KBM-7 (cell line): ENCODE data around the gene HNRNPD.
"Not testable (repeated sequence)": the region's sequence is repeated elsewhere in the genome, so short reads cannot be mapped to it uniquely, and the experiment has no call there.

Experiments used
- DNase-seq: peaks from one replicate; pipeline ENCODE4 v3.0.0-alpha.2; 2015
- in situ Hi-C: fragments of 300-500 bp; cut with MboI; formaldehyde crosslinking; loops from 2 replicates; pipeline ENCODE4 v1.14.3; 2020; ENCODE audit warnings: low sequenced_read_pairs, low pct_unique_long_range_greater_than_20kb, mixed read lengths

Gene HNRNPD

DNA sequence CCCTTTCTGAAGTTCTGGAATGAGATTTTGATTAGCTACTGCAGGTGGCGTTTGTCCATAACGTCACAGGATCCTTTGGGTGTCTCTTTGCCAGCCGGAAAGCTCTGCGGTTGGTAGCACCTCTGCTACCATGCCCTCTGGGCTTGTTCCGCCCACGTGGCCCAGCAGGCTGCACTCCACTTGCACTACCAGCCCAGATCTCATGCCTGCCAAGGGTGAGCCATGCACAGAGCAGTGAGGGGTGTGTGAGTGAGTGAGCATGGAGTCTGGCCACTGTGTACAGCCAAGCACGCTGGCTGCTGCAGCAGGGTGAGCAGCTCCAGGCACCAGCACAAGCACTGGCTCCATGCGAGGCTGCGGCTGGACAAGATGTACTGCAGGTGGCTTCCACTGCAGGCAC lies 6.6 kb upstream of the HNRNPD start:
- in situ Hi-C loops: no loop called here

GRCh38 chr4:82376109-82376508 lies 2.3 kb upstream of the HNRNPD start:
- no peak for DNase-seq
- in situ Hi-C loops: no loop called here

More for the DNA sequence above, 6.6 kb upstream of the HNRNPD start:
- DNase-seq: no peak

- in situ Hi-C loops: no loop called here
- no peak for DNase-seq
Observed at GRCh38 chr4:82373486-82373815, 340 bp downstream of the HNRNPD start.

DNA sequence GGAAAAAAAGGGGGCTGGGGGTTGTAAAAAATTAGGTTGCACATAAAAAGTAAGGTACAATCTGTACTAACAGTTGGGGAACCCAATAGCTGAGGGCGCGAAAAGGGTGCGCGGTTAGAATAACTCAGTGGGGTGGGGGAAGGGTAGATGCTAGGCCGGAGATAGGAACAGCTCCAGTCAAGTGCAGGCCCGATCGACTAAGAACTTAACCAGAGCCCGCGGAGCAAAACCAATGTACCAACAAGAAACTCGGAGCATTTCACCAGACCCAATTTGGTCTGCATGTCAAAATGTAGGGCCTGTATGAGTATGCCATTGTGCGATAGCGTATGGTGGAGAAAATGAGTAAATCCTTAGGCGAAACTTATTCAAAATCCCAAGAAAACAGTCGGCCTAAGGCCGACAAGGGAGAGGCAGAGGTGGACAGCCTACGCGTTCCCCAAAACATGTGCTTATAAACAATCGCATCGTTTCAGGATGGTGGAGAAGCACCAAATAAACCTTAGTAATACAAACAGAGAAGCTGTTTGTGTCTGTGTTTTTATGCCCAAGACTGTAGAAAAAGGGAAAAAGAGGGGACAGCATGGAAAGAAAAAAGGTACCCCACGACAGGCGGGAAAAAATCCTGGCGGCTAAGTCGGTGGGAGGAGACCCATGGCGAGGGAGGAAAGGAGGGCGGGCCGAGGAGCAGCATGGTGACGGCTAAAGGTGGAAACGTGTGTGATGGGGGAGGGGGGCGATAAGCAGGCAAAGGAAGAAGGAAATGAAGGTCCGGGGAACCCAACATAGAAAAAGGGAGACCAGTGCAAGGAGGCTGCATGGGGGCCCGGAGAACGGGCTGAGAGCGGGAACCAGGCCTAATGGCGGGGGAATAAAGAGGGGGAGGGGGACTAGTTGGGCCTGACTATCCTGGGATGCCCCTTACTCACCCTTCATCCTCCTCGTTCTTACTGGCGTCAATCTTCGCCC lies 990 bp downstream of the HNRNPD start:
- in situ Hi-C loops: no loop called here

GRCh38 chr4:82371497-82371896 lies 2.3 kb downstream of the HNRNPD start:
- no peak for DNase-seq

More for the DNA sequence above, 990 bp downstream of the HNRNPD start:
- peak; percentile 85 for DNase-seq

DNA sequence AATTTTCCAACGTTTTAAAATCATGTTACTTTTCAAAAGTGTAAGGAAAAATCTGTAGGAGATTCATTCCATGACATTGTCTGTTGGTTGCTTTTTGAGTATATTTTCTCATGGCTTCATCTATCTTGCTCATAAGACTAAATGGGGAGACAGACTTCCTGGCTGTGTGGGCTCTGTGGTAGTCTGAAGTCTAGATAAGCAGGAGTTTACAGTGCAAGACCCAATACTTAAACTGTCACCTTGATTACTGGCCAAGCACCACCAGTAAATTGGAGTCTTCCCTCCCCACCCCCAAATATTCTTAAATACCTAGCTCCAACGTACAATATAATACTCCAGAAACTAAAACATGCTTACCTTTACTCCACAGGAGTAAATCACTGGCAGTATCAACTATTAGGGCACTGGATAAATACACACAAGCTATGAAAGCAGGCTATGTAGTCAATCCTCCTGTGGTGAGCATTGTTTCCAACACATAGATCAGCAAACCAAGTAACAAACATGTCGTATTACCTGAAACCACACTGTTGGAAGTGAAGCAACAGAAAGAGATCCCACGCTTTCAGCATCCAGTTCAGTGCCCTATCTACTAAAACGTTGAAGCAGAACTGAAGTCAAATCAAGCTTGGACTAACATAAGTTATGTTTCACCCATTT lies 6.2 kb downstream of the HNRNPD start:
- no peak for DNase-seq
- in situ Hi-C loops: no loop called here

More at GRCh38 chr4:82371497-82371896, 2.3 kb downstream of the HNRNPD start:
- in situ Hi-C loops: no loop called here

GRCh38 chr4:82366431-82366830 lies 7.4 kb downstream of the HNRNPD start:
- DNase-seq, in situ Hi-C loops: not testable (repeated sequence)

DNA sequence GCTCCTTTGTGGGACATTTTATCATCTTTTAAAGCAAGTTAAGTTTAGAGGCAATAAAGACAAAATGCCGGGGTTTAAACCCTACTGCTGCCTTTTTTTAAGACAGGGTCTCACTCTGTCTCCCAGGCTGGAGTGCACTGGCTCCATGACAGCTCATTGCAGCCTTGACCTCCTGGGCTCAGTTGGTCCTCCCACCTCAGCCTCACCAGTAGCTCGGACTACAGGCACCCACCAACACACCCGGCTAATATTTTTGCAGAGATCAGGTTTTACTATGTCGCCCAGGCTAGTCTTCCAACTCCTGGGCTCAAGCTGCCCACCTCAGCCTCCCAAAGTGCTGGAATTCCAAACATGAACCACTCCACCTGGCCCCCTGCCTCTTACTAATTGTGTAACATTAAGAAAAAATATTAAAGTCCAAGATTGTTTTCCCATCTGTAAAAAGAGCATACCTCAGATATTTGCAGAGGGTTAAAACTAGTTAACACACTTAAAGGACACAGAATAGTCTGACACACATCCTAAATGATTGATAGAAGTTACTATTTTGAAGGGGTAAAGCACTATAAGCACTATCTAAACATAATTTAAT lies 9.8 kb downstream of the HNRNPD start:
- no peak for DNase-seq
- in situ Hi-C loops: no loop called here

- DNase-seq: no peak
- in situ Hi-C loops: no loop called here
Observed at GRCh38 chr4:82362565-82362964, 11.2 kb downstream of the HNRNPD start.

- in situ Hi-C loops: no loop called here
- peak; percentile 66 for DNase-seq
Observed at GRCh38 chr4:82360298-82361177, 13.3 kb downstream of the HNRNPD start.

DNA sequence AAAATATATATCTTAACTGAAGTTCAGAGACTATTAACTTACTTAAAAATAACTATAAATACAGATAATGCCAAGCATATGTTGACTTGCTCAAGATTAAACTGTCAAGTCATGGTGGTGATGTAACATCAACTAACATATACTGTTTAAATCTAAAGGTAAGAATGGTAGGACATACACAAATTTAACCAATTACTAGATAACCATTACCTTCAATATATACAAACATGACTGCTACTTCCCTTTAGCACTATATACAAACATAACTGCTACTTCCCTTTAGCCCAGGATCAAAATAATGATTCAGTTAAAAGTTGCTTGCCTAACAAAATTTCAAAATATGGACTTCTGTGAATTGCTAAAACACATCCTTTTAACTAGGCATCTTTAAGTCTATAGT lies 14.9 kb downstream of the HNRNPD start:
- in situ Hi-C loops: no loop called here

GRCh38 chr4:82357640-82358039 lies 16.2 kb downstream of the HNRNPD start:
- no peak for DNase-seq
- in situ Hi-C loops: no loop called here

More for the DNA sequence above, 14.9 kb downstream of the HNRNPD start:
- DNase-seq: no peak

DNA sequence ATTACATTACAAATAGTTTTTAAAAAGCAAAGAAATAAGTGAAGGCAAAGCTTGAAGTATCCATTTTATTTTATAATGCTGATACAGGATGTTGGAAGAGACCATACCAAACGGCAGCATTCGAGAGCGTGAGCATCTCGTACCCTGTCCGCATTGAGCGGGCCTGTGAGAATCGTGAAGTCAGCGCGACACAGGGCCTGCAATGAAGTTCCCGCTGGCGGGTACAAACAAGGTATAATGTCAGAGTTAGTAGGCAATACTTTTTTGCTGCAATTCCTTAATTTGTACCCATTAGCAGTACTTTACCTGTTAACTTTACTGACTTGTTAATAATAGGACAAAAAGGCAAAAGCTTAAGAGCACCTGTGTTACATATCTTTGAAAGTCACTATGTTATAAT lies 19.0 kb downstream of the HNRNPD start:
- in situ Hi-C loops: no loop called here
- no peak for DNase-seq

- in situ Hi-C loops: no loop called here
- DNase-seq: no peak
Observed at GRCh38 chr4:82352825-82353366, 20.9 kb downstream of the HNRNPD start.

DNA sequence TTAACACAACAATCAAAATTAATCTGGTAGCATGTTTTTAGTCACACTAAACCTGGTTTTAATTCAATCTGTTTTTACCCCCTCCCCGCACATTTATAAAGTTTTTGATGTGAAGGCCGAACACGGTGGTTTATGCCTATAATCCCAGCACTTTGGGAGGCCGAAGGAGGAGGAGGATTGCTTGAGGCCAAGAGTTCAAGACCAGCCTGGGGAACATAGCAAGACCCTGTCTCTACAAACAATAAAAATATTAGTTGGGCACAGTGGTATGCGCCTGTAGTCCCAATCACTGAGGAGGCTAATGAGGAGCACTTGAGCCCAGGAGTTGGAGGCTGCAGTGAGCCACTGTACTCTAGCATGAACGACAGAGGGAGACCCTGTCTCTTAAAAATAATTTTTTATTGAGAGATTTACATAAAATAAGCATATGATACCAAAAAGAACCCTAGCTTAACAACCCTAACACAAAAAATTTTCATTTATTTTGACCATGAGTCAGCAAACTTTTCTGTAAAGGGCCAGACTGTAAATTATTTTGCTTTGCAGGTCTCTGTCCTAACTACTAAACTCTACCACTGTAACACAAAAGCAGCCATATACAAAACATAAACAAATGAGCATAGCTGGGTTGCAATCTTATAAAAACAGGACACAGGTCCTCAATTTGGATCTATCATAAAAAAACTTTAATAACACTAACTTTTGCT lies 21.5 kb downstream of the HNRNPD start:
- no peak for DNase-seq
- in situ Hi-C loops: no loop called here

DNA sequence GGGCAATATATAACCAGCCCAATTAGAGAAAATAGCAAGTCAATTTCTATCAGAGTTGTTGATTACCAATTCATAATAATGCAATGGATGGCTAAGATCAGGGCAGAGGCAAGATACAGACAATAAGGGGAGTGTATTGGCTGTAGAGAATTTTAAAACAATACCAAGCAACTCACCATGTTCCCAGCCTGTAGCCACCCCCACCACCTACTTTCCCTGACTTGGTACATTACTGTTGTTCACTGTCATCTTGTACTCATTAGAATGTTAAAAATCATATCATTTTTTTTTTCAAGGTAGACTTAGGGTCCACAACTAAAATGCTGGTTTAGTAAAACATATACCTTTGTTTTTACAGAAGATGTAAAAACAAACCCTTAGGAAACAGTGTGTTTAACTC lies 27.7 kb downstream of the HNRNPD start:
- no peak for DNase-seq
- in situ Hi-C loops: no loop called here

- no peak for DNase-seq
- in situ Hi-C loops: no loop called here
Observed at GRCh38 chr4:82335043-82335442, 38.7 kb downstream of the HNRNPD start.

GRCh38 chr4:82333641-82334040 lies 40.1 kb downstream of the HNRNPD start:
- peak; percentile 71 for DNase-seq
- in situ Hi-C loops: not testable (repeated sequence)
